Upper lobe of left lung (tissue), 6 donors: ENCODE data around the gene HCFC1R1. TPM values are rescaled to one million over a fixed set of nuclear protein-coding genes. Genes with fewer than 3 reads are reported as not detected.

Source experiments
- ATAC-seq, 2 donors: fragments of 200-7000 bp; cut with Tn5 transposase; one replicate each; pipeline ENCODE4 v1.9.1; 2022; ENCODE audit warnings: mild to moderate bottlenecking in 2 of 2, moderate library complexity in 2 of 2; ENCODE audit not compliant: low FRiP score in 2 of 2
- DNase-seq, 2 donors: peaks; one replicate each; pipeline ENCODE4 v3.0.0-alpha.2; 2019 to 2020
- H3K27ac ChIP-seq, 4 donors: fragments of 200-600 bp; sonication (generic); one replicate each; pipeline ENCODE4 v1.5.1; 2016 to 2019
- H3K27me3 ChIP-seq, 4 donors: fragments of 200-600 bp; sonication (generic); one replicate each; pipeline ENCODE4 v1.5.1; 2017 to 2019
- H3K36me3 ChIP-seq, 4 donors: fragments of 200-600 bp; sonication (generic); one replicate each; pipeline ENCODE4 v1.5.1; 2016 to 2019
- H3K4me1 ChIP-seq, 4 donors: fragments of 200-600 bp; sonication (generic); one replicate each; pipeline ENCODE4 v1.5.1; 2018 to 2019
- H3K4me3 ChIP-seq, 4 donors: fragments of 200-600 bp; sonication (generic); one replicate each; pipeline ENCODE4 v1.5.1; 2017 to 2019; ENCODE audit warnings: mild to moderate bottlenecking in 2 of 4, moderate library complexity in 1 of 4
- H3K9me3 ChIP-seq, 4 donors: fragments of 200-600 bp; sonication (generic); one replicate each; pipeline ENCODE4 v1.5.1; 2018 to 2019
- CTCF ChIP-seq, 6 experiments: fragments of 450-650 bp in 4 of 6; fragments of 200-600 bp in 2 of 6; sonication (generic) in 2 of 6; IDR thresholded peaks; one replicate each; pipeline ENCODE4 v1.5.1; 2016 to 2019; ENCODE audit warnings: antibody characterized with exemption in 6 of 6
- EP300 ChIP-seq, 4 donors: sonication (generic); formaldehyde crosslinking; IDR thresholded peaks; one replicate each; pipeline ENCODE4 v1.5.1; 2017; ENCODE audit warnings: antibody characterized with exemption in 4 of 4, control low read depth in 2 of 4
- POLR2A ChIP-seq, 4 donors: fragments of 450-650 bp; IDR thresholded peaks; one replicate each; pipeline ENCODE4 v1.5.1; 2016 to 2017; ENCODE audit warnings: antibody characterized with exemption in 4 of 4, mild to moderate bottlenecking in 2 of 4
- POLR2AphosphoS5 ChIP-seq, 2 donors: sonication (generic); formaldehyde crosslinking; IDR thresholded peaks; one replicate each; pipeline ENCODE4 v1.5.1; 2017; ENCODE audit warnings: antibody characterized with exemption in 2 of 2
- WGBS, 2 donors: methylation state at CpG; one replicate each; pipeline ENCODE4 v1.1.5; 2017 to 2018; 5-methylcytosine and 5-hydroxymethylcytosine counted together
- total RNA-seq, 6 donors: library from RNA; depleted of rRNA in 4 of 6; stranded (reverse); fragments of >200 nt in 4 of 6; gene quantifications; one replicate each; pipeline versions ENCODE4 v1.1.0 to v1.2.1, GENCODE V29; 2016 to 2021
- donor health status: DM: no; HTN: no; CAD: no; lungs with moderate emphysema.
- donor health status: DM: no; HTN: yes; CAD: no; lungs with severe emphysema.

The HCFC1R1 gene
- total RNA-seq, 6 donors from 2014 or later: 28.3 to 85.1 (median 42.2) TPM

- no peaks in the 10 kb centered on the region for H3K36me3 ChIP-seq
- WGBS, 2 donors: 85 to 90% methylated on average over 9 to 12 of the region's 12 CpGs
- no peaks in the 10 kb centered on the region for H3K27me3 ChIP-seq
- ATAC-seq (no peak), DNase-seq (no peak)
- TF ChIP-seq POLR2A (IDR thresholded peaks at IDR 0.05) (no peak), POLR2AphosphoS5 (IDR thresholded peaks at IDR 0.05) (no peak), CTCF (IDR thresholded peaks at IDR 0.05) (no peak), EP300 (IDR thresholded peaks at IDR 0.05) (no peak)
- H3K4me1 ChIP-seq: peaks cover 0 to 7% (median 0%) of the 10 kb centered on the region in 4 donors
- H3K27ac ChIP-seq: no peak overlapping the region
- H3K9me3 ChIP-seq: no peaks in the 10 kb centered on the region
- no peak overlapping the region for H3K4me3 ChIP-seq
These were observed 32.0 kb downstream of the HCFC1R1 start for GRCh38 chr16:2991566-2992261.

GRCh38 chr16:2990891-2991290 lies 32.9 kb downstream of the HCFC1R1 start:
- no peaks in the 10 kb centered on the region for H3K36me3 ChIP-seq
- ATAC-seq: no peak
- no peaks in the 10 kb centered on the region for H3K27me3 ChIP-seq
- H3K4me1 ChIP-seq: peaks cover 0 to 7% (median 1%) of the 10 kb centered on the region in 4 donors
- peak; percentile 37 to 61 for DNase-seq
- H3K27ac ChIP-seq: no peak overlapping the region
- H3K4me3 ChIP-seq: no peak overlapping the region
- 60 to 64% methylated on average over 7 to 8 of the region's 10 CpGs for WGBS, 2 donors
- no peak for TF ChIP-seq POLR2A (IDR thresholded peaks at IDR 0.05)
- TF ChIP-seq POLR2AphosphoS5 (IDR thresholded peaks at IDR 0.05): no peak
- TF ChIP-seq EP300 (IDR thresholded peaks at IDR 0.05): no peak
- TF ChIP-seq CTCF (IDR thresholded peaks at IDR 0.05): no peak
- H3K9me3 ChIP-seq: no peaks in the 10 kb centered on the region

- no peak overlapping the region for H3K27ac ChIP-seq
- H3K4me3 ChIP-seq: no peak overlapping the region
- TF ChIP-seq EP300 (IDR thresholded peaks at IDR 0.05): no peak
- no peak for TF ChIP-seq POLR2AphosphoS5 (IDR thresholded peaks at IDR 0.05)
- TF ChIP-seq POLR2A (IDR thresholded peaks at IDR 0.05): no peak
- no peak for TF ChIP-seq CTCF (IDR thresholded peaks at IDR 0.05)
- H3K36me3 ChIP-seq: no peaks in the 10 kb centered on the region
- DNase-seq: peak in 1 of 2 donors; percentile 55
- no peak for ATAC-seq
- H3K4me1 ChIP-seq: peaks cover 4 to 13% (median 9%) of the 10 kb centered on the region in 4 donors
- H3K27me3 ChIP-seq: no peaks in the 10 kb centered on the region
- no peaks in the 10 kb centered on the region for H3K9me3 ChIP-seq
- WGBS, 2 donors: 57 to 75% methylated on average over 7 to 8 of the region's 8 CpGs
These were observed 35.1 kb downstream of the HCFC1R1 start for GRCh38 chr16:2988590-2989099.

- Histone ChIP-seq H3K36me3 (no peaks in the 10 kb centered on the region), H3K27me3 (no peaks in the 10 kb centered on the region), H3K9me3 (no peaks in the 10 kb centered on the region), H3K4me3 (no peak overlapping the region), H3K4me1 (peaks cover 4 to 19% (median 12%) of the 10 kb centered on the region in 4 donors), H3K27ac (no peak overlapping the region)
- ATAC-seq (no peak), DNase-seq (peak in 1 of 2 donors; percentile 69)
- TF ChIP-seq POLR2A (IDR thresholded peaks at IDR 0.05) (no peak), EP300 (IDR thresholded peaks at IDR 0.05) (no peak), CTCF (IDR thresholded peaks at IDR 0.05) (no peak), POLR2AphosphoS5 (IDR thresholded peaks at IDR 0.05) (no peak)
- WGBS, 2 donors: 42 to 59% methylated on average over 4 to 7 of the region's 8 CpGs
These were observed 35.9 kb downstream of the HCFC1R1 start for GRCh38 chr16:2987833-2988232.
